DND-41 (cell line): Measurements from ENCODE around the gene ACBD6.
"Not testable (repeated sequence)": the region's sequence is repeated elsewhere in the genome, so short reads cannot be mapped to it uniquely, and the experiment has no call there.

ENCODE experiments used
- CTCF ChIP-seq: IDR thresholded peaks from 2 replicates; pipeline ENCODE4 v1.5.1; 2012; ENCODE audit warnings: borderline replicate concordance, low read length, moderate library complexity, mild to moderate bottlenecking; ENCODE audit not compliant: poor library complexity, severe bottlenecking; ENCODE audit errors: extremely low read depth
- EZH2 ChIP-seq: IDR thresholded peaks from 3 replicates; pipeline ENCODE4 v1.6.1; 2012; ENCODE audit warnings: borderline replicate concordance, low read depth, mild to moderate bottlenecking, moderate library complexity, low read length, inconsistent platforms; ENCODE audit not compliant: severe bottlenecking

GRCh38 chr1:180549770-180550169 lies 47.4 kb upstream of the ACBD6 start:
- TF ChIP-seq CTCF, EZH2: not testable (repeated sequence)
